ENCODE data around the gene KRT86. TPM values are rescaled to one million over a fixed set of nuclear protein-coding genes. Genes with fewer than 3 reads are reported as not detected.
"Not testable (repeated sequence)": the region's sequence is repeated elsewhere in the genome, so short reads cannot be mapped to it uniquely, and the experiment has no call there.

The KRT86 gene
- total RNA-seq, 1 donor: under 0.01 TPM

DNA sequence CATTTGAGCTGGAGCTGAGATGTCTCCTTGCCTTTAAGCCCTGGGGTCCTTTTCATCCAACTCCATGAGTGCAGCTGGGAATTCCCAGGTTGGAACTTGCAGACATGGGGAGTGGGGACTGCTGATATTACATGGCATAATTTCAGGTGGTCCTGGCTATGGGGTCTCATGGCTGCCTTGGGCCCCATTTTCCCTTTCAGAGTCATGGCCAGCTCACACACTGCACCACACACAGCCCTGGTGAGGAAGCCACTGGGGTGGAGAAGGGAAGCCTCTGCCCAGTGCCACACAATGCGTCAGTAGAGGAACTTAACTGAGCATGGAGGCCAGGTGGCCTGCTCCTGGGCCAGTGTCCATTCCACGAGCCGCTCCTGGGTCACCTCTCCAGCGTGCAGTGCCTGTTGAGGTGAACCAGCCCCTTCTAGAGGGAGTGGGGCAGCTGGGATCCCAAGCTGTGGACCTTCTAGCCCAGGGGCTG lies 17.3 kb upstream of the KRT86 start:
- H3K4me3 ChIP-seq (ENCODE audit: low read depth, low read length): no peak overlapping the region
- DNase-seq (ENCODE audit: low read depth): no peak
- TF ChIP-seq, protein P1, sequence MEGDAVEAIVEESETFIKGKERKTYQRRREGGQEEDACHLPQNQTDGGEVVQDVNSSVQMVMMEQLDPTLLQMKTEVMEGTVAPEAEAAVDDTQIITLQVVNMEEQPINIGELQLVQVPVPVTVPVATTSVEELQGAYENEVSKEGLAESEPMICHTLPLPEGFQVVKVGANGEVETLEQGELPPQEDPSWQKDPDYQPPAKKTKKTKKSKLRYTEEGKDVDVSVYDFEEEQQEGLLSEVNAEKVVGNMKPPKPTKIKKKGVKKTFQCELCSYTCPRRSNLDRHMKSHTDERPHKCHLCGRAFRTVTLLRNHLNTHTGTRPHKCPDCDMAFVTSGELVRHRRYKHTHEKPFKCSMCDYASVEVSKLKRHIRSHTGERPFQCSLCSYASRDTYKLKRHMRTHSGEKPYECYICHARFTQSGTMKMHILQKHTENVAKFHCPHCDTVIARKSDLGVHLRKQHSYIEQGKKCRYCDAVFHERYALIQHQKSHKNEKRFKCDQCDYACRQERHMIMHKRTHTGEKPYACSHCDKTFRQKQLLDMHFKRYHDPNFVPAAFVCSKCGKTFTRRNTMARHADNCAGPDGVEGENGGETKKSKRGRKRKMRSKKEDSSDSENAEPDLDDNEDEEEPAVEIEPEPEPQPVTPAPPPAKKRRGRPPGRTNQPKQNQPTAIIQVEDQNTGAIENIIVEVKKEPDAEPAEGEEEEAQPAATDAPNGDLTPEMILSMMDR (IDR thresholded peaks at IDR 0.05; ENCODE audit: insufficient read depth, low read depth, low read length): no peak

DNA sequence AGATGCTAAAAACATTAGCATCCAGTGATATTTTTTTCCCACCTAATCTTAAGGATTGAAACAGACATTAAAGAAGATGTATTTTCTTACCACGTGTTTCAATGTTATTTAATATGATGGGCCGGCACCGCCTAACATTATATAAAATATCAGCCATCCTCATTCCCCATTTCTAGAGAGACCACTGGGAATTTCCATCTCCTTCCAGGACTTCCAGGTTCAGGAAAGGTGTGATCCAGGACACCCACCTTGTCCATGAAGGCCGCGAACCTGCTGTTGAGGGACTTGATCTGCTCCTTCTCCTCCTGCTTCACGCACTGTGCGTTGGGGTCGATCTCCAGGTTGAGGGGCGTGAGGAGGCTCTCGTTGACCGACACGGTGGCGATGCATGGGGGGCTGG lies 16.5 kb upstream of the KRT86 start:
- not testable (repeated sequence) for H3K4me3 ChIP-seq (ENCODE audit: low read depth, low read length); DNase-seq (ENCODE audit: low read depth)

DNA sequence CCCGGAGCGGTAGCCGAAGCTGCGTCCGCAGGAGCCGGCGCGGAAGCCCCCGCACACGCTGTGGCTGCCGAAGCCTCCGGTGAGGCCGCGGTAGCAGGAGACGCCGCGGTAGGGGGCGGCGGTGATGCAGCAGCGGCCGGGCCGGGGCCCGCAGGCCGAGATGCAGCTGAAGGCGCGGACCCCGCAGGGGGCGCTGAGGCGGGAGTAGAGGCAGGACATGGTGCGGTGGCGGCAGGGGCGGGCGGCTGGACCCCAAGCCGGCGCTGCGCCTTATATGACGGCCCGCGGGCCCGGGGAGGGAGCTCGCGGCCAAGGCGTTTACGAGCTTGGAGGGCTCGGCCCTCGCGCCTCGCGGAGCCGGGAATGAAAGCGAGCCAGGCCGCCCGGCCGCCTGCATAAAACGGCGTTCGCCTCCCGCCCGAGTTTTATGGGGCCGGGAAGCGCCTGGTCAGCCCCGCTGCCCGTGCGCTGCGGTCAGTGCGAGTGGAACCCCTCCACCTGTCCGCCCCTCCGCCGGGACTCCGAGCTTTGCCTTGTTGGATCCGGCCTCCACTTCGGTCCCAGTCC lies 16.0 kb upstream of the KRT86 start:
- no peak overlapping the region for H3K4me3 ChIP-seq (ENCODE audit: low read depth, low read length)
- peak; percentile 47 for DNase-seq (ENCODE audit: low read depth)
- TF ChIP-seq, protein P1 (IDR thresholded peaks at IDR 0.05; ENCODE audit: insufficient read depth, low read depth, low read length): no peak

DNA sequence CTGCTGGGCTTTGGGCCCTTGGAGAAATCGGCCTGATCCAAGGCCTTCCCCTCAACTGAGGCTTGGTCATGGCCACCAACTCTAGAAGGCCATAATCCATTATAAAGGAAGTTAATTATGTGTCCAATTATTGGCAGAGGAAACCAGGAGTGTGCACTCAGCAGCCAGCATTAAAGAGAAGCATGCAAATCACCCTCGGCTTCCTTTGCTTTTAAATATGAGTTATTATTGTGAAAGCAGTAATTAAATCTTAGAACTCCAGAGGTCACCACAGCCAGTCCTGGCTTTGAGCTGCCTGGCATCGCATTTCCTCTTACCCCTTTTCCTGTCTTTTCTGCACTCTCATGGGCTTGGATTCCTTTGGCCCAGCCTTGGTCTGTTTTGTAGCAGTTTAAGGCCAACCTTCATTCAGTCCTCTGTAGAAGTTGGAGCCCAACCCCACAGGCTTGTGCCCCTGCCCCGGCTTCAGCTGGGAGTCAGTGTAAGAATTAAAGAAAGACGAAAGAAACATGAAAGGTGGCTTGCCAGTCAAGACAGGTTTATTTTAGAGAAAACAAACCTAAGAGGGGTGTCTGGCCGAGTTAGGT lies 14.7 kb upstream of the KRT86 start:
- no peak overlapping the region for H3K4me3 ChIP-seq (ENCODE audit: low read depth, low read length)
- TF ChIP-seq, protein P1 (IDR thresholded peaks at IDR 0.05; ENCODE audit: insufficient read depth, low read depth, low read length): no peak
- no peak for DNase-seq (ENCODE audit: low read depth)

DNA sequence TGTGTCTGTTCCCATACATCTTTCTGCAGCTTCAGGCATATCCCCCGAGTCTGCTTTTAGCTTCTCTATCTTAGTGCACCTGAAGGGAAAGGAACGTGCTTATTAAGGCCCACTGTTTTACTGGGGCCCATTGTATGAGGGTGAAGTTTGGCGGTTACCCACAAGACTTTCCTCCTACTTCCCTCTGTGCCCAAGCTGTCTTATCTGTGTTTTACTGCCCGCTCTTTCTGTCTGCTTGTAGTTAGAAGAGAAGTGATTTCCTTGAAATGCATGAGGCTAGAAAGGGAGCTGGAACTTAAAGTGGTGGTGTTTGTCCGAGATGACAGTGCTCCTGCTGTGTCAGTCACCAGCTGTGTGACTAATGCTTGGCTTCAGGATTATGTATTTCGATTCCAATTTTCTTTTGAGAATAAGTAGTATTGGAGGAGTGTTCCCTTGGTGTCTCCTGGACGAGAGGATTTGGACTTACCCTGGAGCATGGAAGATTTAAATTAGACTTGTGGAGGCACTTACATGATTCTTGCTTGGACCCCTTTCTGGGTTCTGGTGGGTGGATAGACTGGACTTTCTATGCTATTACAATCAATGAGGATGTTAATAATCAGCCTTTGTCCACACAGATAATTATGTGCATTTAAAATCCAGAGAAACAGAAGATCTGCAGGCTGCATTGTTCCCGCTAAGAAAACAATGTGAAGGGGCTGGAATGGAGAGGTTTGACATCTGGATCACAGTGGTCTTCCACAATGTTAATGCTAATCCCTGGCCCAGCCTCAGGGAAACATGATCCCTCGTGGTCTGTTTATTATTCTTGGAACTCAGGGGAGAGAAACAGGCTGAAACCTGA lies 13.9 kb upstream of the KRT86 start:
- no peak overlapping the region for H3K4me3 ChIP-seq (ENCODE audit: low read depth, low read length)
- TF ChIP-seq, protein P1 (IDR thresholded peaks at IDR 0.05; ENCODE audit: insufficient read depth, low read depth, low read length): no peak
- peak; percentile 4 for DNase-seq (ENCODE audit: low read depth)

DNA sequence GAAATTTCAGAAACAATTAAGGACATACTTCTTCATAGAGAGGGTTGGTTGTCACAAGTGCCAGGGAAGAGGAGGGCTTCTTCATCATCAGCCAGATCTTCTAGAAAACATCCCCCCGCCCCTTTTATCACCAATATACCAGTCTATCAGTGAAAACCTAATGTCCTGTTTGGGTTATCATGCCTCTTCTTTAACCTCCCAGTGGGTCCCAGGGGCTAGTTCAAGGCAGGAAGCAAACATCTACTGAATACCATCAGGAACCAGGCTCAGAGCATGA lies 13.3 kb upstream of the KRT86 start:
- no peak overlapping the region for H3K4me3 ChIP-seq (ENCODE audit: low read depth, low read length)
- no peak for DNase-seq (ENCODE audit: low read depth)
- TF ChIP-seq, protein P1 (IDR thresholded peaks at IDR 0.05; ENCODE audit: insufficient read depth, low read depth, low read length): no peak

DNA sequence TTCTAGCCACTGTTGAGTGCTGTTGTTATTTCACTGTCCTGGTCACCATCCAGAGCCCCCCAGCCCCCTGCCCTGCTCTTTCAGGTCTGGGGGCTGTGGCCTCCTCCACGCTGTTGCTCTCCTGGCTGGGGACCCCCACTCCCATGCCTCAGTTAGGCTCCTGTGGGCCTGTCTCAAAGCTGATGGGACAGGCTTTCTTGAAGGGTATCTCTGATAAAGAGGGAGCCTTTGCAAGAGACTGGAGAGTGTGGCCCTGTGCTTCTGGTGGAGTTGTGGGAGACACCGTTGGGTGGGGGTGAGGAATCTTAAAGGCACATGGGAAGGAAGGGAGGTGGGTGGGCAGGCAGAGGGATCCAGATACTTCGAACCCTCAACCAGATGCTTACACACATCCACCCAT lies 12.2 kb upstream of the KRT86 start:
- TF ChIP-seq, protein P1 (IDR thresholded peaks at IDR 0.05; ENCODE audit: insufficient read depth, low read depth, low read length): no peak
- no peak overlapping the region for H3K4me3 ChIP-seq (ENCODE audit: low read depth, low read length)
- no peak for DNase-seq (ENCODE audit: low read depth)
